ENCODE measurements around the gene MDC1. TPM values are rescaled to one million over a fixed set of nuclear protein-coding genes. Genes with fewer than 3 reads are reported as not detected.

Gene MDC1
- total RNA-seq, 1 donor from 2014 or later: 25.2 TPM

GRCh38 chr6:30735668-30736314, 18.7 kb upstream of the MDC1 start:
- Histone ChIP-seq H3K4me2 (ENCODE audit: low read length) (no peak overlapping the region), H4K20me1 (ENCODE audit: insufficient read depth, low read length) (peaks cover 10% of the 10 kb centered on the region), H3K79me2 (ENCODE audit: insufficient read depth, low read length) (peaks cover 17% of the 10 kb centered on the region), H3K9me3 (ENCODE audit: insufficient read depth, low read depth, low read length) (no peaks in the 10 kb centered on the region), H3K9ac (ENCODE audit: low read length) (no peak overlapping the region), H3K4me3 (ENCODE audit: insufficient read depth, low read depth, low read length) (no peak overlapping the region), H3K27me3 (ENCODE audit: insufficient read depth, low read length) (no peaks in the 10 kb centered on the region), H3K27ac (ENCODE audit: low read depth, low read length) (no peak overlapping the region), H2AFZ (ENCODE audit: low read depth, low read length) (no peak overlapping the region), H3K4me1 (ENCODE audit: insufficient read depth, low read length) (peaks cover 9% of the 10 kb centered on the region), H3K36me3 (ENCODE audit: insufficient read depth, low read length) (peaks cover 14% of the 10 kb centered on the region)
- DNase-seq (ENCODE audit: low read depth) (no peak), FAIRE-seq (no peak)
- Mint-ChIP-seq H3K27me3 (ENCODE audit: low read depth, unreplicated experiment) (no peaks in the 10 kb centered on the region), H3K4me3 (ENCODE audit: unreplicated experiment) (peak overlapping the region; percentile 45), H3K36me3 (ENCODE audit: low read depth, unreplicated experiment) (peaks cover 25% of the 10 kb centered on the region), H3K27ac (ENCODE audit: unreplicated experiment) (peak overlapping the region; percentile 58), H3K4me1 (ENCODE audit: low read depth, unreplicated experiment) (peaks cover 18% of the 10 kb centered on the region), H3K9me3 (ENCODE audit: unreplicated experiment) (no peaks in the 10 kb centered on the region)
- no peak for TF ChIP-seq EZH2 (IDR thresholded peaks at IDR 0.05; ENCODE audit: insufficient read depth, low read length)
- no peak for TF ChIP-seq CTCF (IDR thresholded peaks at IDR 0.05; ENCODE audit: insufficient read depth, low read depth, low read length)

- FAIRE-seq (no peak), DNase-seq (ENCODE audit: low read depth) (no peak)
- no peaks in the 10 kb centered on the region for H3K27me3 ChIP-seq (ENCODE audit: insufficient read depth, low read length)
- Mint-ChIP-seq H3K36me3 (ENCODE audit: low read depth, unreplicated experiment) (peaks cover 20% of the 10 kb centered on the region), H3K27me3 (ENCODE audit: low read depth, unreplicated experiment) (no peaks in the 10 kb centered on the region), H3K4me1 (ENCODE audit: low read depth, unreplicated experiment) (peaks cover 2% of the 10 kb centered on the region), H3K9me3 (ENCODE audit: unreplicated experiment) (no peaks in the 10 kb centered on the region), H3K27ac (ENCODE audit: unreplicated experiment) (no peak overlapping the region), H3K4me3 (ENCODE audit: unreplicated experiment) (no peak overlapping the region)
- peaks cover 4% of the 10 kb centered on the region for H3K79me2 ChIP-seq (ENCODE audit: insufficient read depth, low read length)
- no peak overlapping the region for H3K4me3 ChIP-seq (ENCODE audit: insufficient read depth, low read depth, low read length)
- TF ChIP-seq EZH2 (IDR thresholded peaks at IDR 0.05; ENCODE audit: insufficient read depth, low read length) (no peak), CTCF (IDR thresholded peaks at IDR 0.05; ENCODE audit: insufficient read depth, low read depth, low read length) (no peak)
- no peak overlapping the region for H2AFZ ChIP-seq (ENCODE audit: low read depth, low read length)
- no peak overlapping the region for H3K9ac ChIP-seq (ENCODE audit: low read length)
- no peaks in the 10 kb centered on the region for H3K9me3 ChIP-seq (ENCODE audit: insufficient read depth, low read depth, low read length)
- no peak overlapping the region for H3K27ac ChIP-seq (ENCODE audit: low read depth, low read length)
- H3K4me1 ChIP-seq (ENCODE audit: insufficient read depth, low read length): peaks cover 5% of the 10 kb centered on the region
- peaks cover 10% of the 10 kb centered on the region for H4K20me1 ChIP-seq (ENCODE audit: insufficient read depth, low read length)
- peaks cover 12% of the 10 kb centered on the region for H3K36me3 ChIP-seq (ENCODE audit: insufficient read depth, low read length)
- no peak overlapping the region for H3K4me2 ChIP-seq (ENCODE audit: low read length)
These were observed 15.3 kb upstream of the MDC1 start for GRCh38 chr6:30732237-30732943.

Measured in astrocyte (in vitro differentiated cells and primary cell).